HCT116 (cell line): ENCODE measurements around the gene CARS1. TPM values are rescaled to one million over a fixed set of nuclear protein-coding genes. Genes with fewer than 3 reads are reported as not detected.

Source experiments
- ATAC-seq: fragments of 200-7000 bp; cut with Tn5 transposase; 2 replicates; pipeline ENCODE4 v1.9.1; 2020; ENCODE audit warnings: mild to moderate bottlenecking, moderate library complexity
- BruUV-seq: library from RNA; stranded (reverse); fragments of 400-500 nt; replicated peaks from 2 replicates; lab custom pipeline; 2021; lab: Mats Ljungman, UMichigan
- CTCF ChIA-PET: fragments of 300-600 bp; sonication (Branson Sonifier 250); formaldehyde crosslinking; loops from one replicate; lab custom pipeline; 2021; ENCODE audit warnings: antibody characterized with exemption; lab: Charles Lee
- POLR2A ChIA-PET: fragments of 300-600, 350-600 bp; sonication (Branson Sonifier 250); formaldehyde crosslinking; loops from one replicate; lab custom pipeline; 2021; ENCODE audit warnings: antibody characterized with exemption; lab: Charles Lee
- RAD21 ChIA-PET, 2 experiments: fragments of 300-600 bp; sonication (Branson Sonifier 250); formaldehyde crosslinking; loops; one replicate each; lab custom pipeline; 2023; ENCODE audit warnings: low total read pairs in 2 of 2; ENCODE audit not compliant: uncharacterized antibody in 2 of 2, unreplicated experiment in 2 of 2, low non-redundant PET in 1 of 2; lab: Charles Lee
- DNase-seq: peaks from one replicate; pipeline ENCODE4 v3.0.0-alpha.2; 2010; ENCODE audit warnings: low read depth, low spot score
- H2AFZ ChIP-seq: fragments of 200-600 bp; shearing (Covaris generic), sonication (generic); 2 replicates; pipeline ENCODE4 v1.6.1; 2017; ENCODE audit warnings: low read depth, mixed run types, mixed read lengths, antibody characterized with exemption, low read length; ENCODE audit not compliant: poor library complexity, severe bottlenecking
- H3K27ac ChIP-seq: 2 replicates; pipeline ENCODE4 v1.5.1; 2012; ENCODE audit warnings: low read depth, low read length
- H3K27me3 ChIP-seq: fragments of 200-600 bp; sonication (generic); 2 replicates; pipeline ENCODE4 v1.6.1; 2016; ENCODE audit warnings: mixed run types, low read length, mixed read lengths; ENCODE audit not compliant: insufficient read depth
- H3K36me3 ChIP-seq, 2 experiments: fragments of 200-500 bp in 1 of 2; fragments of 200-600 bp in 1 of 2; sonication (Bioruptor generic) in 1 of 2; sonication (generic) in 1 of 2; 2 replicates each; pipeline versions ENCODE4 v1.5.1 to v1.6.1; 2014 to 2016; ENCODE audit warnings: low read length in 2 of 2, inconsistent platforms in 1 of 2, mixed read lengths in 1 of 2, mixed run types in 1 of 2; ENCODE audit not compliant: insufficient read depth in 2 of 2, control insufficient read depth in 1 of 2
- H3K4me1 ChIP-seq, 2 experiments: fragments of 200-600 bp in 1 of 2; sonication (generic) in 1 of 2; 2 replicates each; pipeline versions ENCODE4 v1.5.1 to v1.6.1; 2012 to 2017; ENCODE audit warnings: low read length in 2 of 2, inconsistent platforms in 1 of 2, mild to moderate bottlenecking in 1 of 2, mixed read lengths in 1 of 2, mixed run types in 1 of 2, moderate library complexity in 1 of 2; ENCODE audit not compliant: insufficient read depth in 2 of 2, control insufficient read depth in 1 of 2
- H3K4me2 ChIP-seq: fragments of 200-600 bp; sonication (generic); 2 replicates; pipeline ENCODE4 v1.6.1; 2017; ENCODE audit warnings: mixed run types, low read length, mixed read lengths
- H3K4me3 ChIP-seq, 2 experiments: fragments of 200-600 bp in 1 of 2; sonication (generic) in 1 of 2; replicated peaks in 1 of 2; 2 replicates each; pipeline ENCODE4 v1.5.1; 2011 to 2016; ENCODE audit warnings: low read length in 2 of 2, control low read depth in 1 of 2, low read depth in 1 of 2, mild to moderate bottlenecking in 1 of 2, mixed read lengths in 1 of 2, mixed run types in 1 of 2
- H3K79me2 ChIP-seq: fragments of 200-600 bp; sonication (generic); 2 replicates; pipeline ENCODE4 v1.6.1; 2017; ENCODE audit warnings: mild to moderate bottlenecking, mixed run types, low read length, moderate library complexity, mixed read lengths; ENCODE audit not compliant: insufficient read depth
- H3K9ac ChIP-seq: fragments of 200-600 bp; sonication (generic); 2 replicates; pipeline ENCODE4 v1.6.1; 2016; ENCODE audit warnings: low read length, mixed read lengths
- H3K9me2 ChIP-seq: fragments of 200-600 bp; sonication (generic), shearing (Covaris generic); 2 replicates; pipeline ENCODE4 v1.6.1; 2017; ENCODE audit warnings: mixed run types, mild to moderate bottlenecking, moderate library complexity; ENCODE audit not compliant: insufficient read depth
- H3K9me3 ChIP-seq, 2 experiments: fragments of 200-500 bp in 1 of 2; fragments of 200-600 bp in 1 of 2; sonication (Bioruptor generic) in 1 of 2; sonication (generic) in 1 of 2; 2 replicates each; pipeline ENCODE4 v1.6.1; 2014 to 2017; ENCODE audit warnings: low read length in 2 of 2, mixed read lengths in 2 of 2, inconsistent platforms in 1 of 2, low read depth in 1 of 2, mild to moderate bottlenecking in 1 of 2, mixed run types in 1 of 2, moderate library complexity in 1 of 2; ENCODE audit not compliant: control insufficient read depth in 1 of 2, insufficient read depth in 1 of 2
- H4K20me1 ChIP-seq: fragments of 200-600 bp; sonication (generic), shearing (Covaris generic); 2 replicates; pipeline ENCODE4 v1.6.1; 2017; ENCODE audit warnings: mixed run types, mild to moderate bottlenecking, moderate library complexity; ENCODE audit not compliant: insufficient read depth
- JUND ChIP-seq: IDR thresholded peaks from 2 replicates; pipeline ENCODE4 v1.6.1; 2012
- POLR2AphosphoS5 ChIP-seq: IDR thresholded peaks from 2 replicates; pipeline ENCODE4 v1.6.1; 2011; ENCODE audit warnings: mild to moderate bottlenecking, low read depth, low read length, moderate library complexity
- SIN3A ChIP-seq: IDR thresholded peaks from 2 replicates; pipeline ENCODE4 v1.6.1; 2012; ENCODE audit warnings: low read depth
- ZBTB33 ChIP-seq: IDR thresholded peaks from 2 replicates; pipeline ENCODE4 v1.6.1; 2011; ENCODE audit warnings: mild to moderate bottlenecking, low read length, moderate library complexity; ENCODE audit not compliant: insufficient replicate concordance; ENCODE audit errors: extremely low read depth
- intact Hi-C: fragments of 100-400 bp; cut with micrococcal nuclease; formaldehyde crosslinking; loops from 2 replicates; pipeline ENCODE4 v1.10.0; 2022
- total RNA-seq: library from RNA; stranded (reverse); gene quantifications from one replicate; pipeline ENCODE4 v1.2.1, GENCODE V29; 2021; ENCODE audit not compliant: unreplicated experiment

CARS1 gene
- total RNA-seq, 1 experiment from 2014 or later: 124 TPM

DNA sequence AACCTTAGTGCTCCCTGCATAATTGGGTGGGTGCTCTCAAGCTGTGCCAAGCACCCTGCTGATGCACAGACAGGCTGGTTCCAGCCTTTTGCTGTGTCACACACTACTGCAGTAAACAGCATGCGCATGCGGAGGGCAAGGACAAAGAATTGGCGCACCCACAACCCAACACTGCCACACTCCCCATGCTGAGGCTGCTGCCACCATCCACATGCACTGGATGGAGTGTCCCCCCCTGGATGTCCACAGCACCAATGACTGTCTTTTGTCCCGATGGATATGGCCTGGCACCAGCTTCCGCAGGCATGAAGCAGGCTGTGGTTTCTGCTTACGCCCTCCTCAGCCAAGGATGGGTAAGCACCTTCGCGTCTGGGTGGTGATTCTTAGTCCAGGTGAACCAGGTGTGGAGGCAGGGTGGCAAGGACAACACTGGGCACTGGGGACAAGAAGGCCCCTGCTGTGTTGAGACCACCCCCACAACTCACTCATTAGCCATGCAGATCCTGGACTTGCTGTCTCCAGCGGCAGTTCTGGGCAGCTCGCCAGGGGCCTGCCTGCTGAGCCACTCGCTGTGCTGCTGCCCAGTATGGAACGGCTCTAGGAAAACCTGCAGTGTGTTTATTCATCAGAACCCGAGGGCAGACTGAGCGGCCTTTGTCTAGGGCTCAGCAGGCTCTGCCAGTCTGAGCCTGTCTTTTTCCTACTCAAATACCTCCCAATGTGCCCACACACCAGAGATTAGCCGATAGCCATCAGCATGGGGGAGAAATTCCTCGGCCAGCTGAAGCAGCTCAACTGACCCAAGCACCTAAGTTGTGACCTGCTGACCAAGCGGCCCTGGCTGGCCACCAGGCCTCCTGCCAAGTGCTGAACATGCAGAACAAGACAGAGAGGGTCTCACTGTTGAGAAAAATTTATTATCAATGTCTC, 56.9 kb downstream of the CARS1 start:
- ChIA-PET POLR2A (no interaction called here), RAD21 (no interaction called here), CTCF (no interaction called here)
- H3K4me2 ChIP-seq: no peak overlapping the region
- no peaks in the 10 kb centered on the region for H3K4me1 ChIP-seq
- intact Hi-C loops: no loop called here
- no peaks in the 10 kb centered on the region for H3K9me2 ChIP-seq
- H3K36me3 ChIP-seq: peaks cover 17 to 24% of the 10 kb centered on the region in 2 experiments; a peak in 3 of 4 replicates
- H3K9ac ChIP-seq: no peak overlapping the region
- no TSS peak for BruUV-seq
- DNase-seq (no peak), ATAC-seq (no peak)
- no peak overlapping the region for H2AFZ ChIP-seq
- H4K20me1 ChIP-seq: no peaks in the 10 kb centered on the region
- no peaks in the 10 kb centered on the region for H3K27me3 ChIP-seq
- H3K4me3 ChIP-seq: no peak overlapping the region
- no peak for TF ChIP-seq ZBTB33
- TF ChIP-seq, all 23 proteins: peak for 0
- Histone ChIP-seq H3K79me2 (no peaks in the 10 kb centered on the region), H3K9me3 (no peaks in the 10 kb centered on the region), H3K27ac (no peak overlapping the region)

GRCh38 chr11:2999464-2999998, 57.7 kb downstream of the CARS1 start:
- BruUV-seq: no TSS peak
- no peaks in the 10 kb centered on the region for H4K20me1 ChIP-seq
- no peak overlapping the region for H3K4me2 ChIP-seq
- POLR2A ChIA-PET: no interaction called here
- no peaks in the 10 kb centered on the region for H3K9me3 ChIP-seq
- TF ChIP-seq SIN3A (no peak), POLR2AphosphoS5 (peak; percentile 42; the same call in 1 of the 2 replicates), JUND (no peak)
- no peak for DNase-seq
- no peak overlapping the region for H3K4me3 ChIP-seq
- H3K4me1 ChIP-seq: no peaks in the 10 kb centered on the region
- intact Hi-C loops: no loop called here
- CTCF ChIA-PET: no interaction called here
- ATAC-seq: no peak
- no peaks in the 10 kb centered on the region for H3K79me2 ChIP-seq
- H3K27ac ChIP-seq: no peak overlapping the region
- H3K9me2 ChIP-seq: no peaks in the 10 kb centered on the region
- H3K27me3 ChIP-seq: no peaks in the 10 kb centered on the region
- H2AFZ ChIP-seq: no peak overlapping the region
- RAD21 ChIA-PET: no interaction called here
- H3K9ac ChIP-seq: no peak overlapping the region
- peaks cover 12 to 23% of the 10 kb centered on the region in 2 experiments; a peak in 2 of 4 replicates for H3K36me3 ChIP-seq
